WI38 (cell line): Measurements from ENCODE around the gene STEAP4.

ENCODE experiments used
- H3K4me3 ChIP-seq: 2 replicates; pipeline ENCODE4 v1.5.1; 2011; ENCODE audit warnings: low read depth, mild to moderate bottlenecking, control low read depth, low read length
- TF ChIP-seq, protein P1 (sequence below): IDR thresholded peaks from 2 replicates; pipeline ENCODE4 v1.5.1; 2012; ENCODE audit warnings: low read depth, mild to moderate bottlenecking, control low read depth, low read length

Gene STEAP4

DNA sequence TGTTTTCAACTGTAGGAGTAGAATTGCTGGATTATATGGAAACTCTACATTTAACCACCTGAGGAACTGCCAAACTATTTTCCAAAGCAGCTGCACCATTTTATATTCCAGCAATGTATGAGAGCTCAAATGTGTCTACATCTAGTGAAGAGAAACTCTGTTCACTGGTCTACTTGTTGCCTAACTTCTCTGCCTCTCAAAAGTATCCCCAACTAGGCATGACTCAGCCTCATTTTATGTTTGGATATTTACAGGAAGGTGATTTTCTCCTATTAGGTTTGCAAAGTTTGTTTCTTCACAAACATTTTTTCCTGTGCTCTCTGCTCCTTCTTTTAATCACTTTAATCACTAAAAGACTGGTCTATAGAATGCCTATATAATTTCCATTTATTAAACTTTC lies 49.8 kb downstream of the STEAP4 start:
- TF ChIP-seq, protein P1, sequence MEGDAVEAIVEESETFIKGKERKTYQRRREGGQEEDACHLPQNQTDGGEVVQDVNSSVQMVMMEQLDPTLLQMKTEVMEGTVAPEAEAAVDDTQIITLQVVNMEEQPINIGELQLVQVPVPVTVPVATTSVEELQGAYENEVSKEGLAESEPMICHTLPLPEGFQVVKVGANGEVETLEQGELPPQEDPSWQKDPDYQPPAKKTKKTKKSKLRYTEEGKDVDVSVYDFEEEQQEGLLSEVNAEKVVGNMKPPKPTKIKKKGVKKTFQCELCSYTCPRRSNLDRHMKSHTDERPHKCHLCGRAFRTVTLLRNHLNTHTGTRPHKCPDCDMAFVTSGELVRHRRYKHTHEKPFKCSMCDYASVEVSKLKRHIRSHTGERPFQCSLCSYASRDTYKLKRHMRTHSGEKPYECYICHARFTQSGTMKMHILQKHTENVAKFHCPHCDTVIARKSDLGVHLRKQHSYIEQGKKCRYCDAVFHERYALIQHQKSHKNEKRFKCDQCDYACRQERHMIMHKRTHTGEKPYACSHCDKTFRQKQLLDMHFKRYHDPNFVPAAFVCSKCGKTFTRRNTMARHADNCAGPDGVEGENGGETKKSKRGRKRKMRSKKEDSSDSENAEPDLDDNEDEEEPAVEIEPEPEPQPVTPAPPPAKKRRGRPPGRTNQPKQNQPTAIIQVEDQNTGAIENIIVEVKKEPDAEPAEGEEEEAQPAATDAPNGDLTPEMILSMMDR = no peak
- no peak overlapping the region for H3K4me3 ChIP-seq

DNA sequence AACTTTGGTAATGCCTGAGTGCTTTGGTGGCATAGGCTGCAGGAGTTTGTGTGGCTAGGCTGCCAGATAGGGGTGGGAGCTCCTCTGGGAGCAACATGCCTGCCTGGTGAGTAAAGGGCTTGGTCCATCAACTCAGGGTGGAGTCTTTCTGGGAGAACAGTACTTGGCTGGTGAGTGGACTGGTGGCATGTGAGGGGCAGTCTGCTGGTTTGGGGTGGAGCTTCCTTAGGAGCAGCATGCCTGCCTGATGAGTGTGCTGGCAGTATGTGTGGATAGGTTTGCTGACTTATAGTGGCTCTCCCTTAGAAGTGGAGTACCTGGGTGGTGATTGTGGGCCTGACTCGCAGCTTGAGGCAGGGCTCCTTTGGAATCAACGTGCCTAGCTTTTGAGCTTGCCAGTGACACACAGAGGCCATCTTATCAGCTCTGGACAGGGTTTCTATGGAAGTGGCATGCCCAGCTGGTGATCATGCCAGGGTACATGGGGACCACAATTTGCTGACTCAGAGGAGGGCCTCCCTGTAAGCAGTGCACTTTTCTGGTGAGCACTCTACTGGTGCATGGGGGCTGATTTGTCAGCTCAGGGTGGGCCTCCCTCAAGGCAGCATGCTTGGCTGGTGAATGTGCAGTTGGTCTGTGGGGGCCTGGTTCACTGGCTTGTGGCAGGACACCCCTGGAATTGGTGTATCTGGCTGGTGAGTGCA lies 51.8 kb downstream of the STEAP4 start:
- TF ChIP-seq, protein P1 = no peak
- no peak overlapping the region for H3K4me3 ChIP-seq

DNA sequence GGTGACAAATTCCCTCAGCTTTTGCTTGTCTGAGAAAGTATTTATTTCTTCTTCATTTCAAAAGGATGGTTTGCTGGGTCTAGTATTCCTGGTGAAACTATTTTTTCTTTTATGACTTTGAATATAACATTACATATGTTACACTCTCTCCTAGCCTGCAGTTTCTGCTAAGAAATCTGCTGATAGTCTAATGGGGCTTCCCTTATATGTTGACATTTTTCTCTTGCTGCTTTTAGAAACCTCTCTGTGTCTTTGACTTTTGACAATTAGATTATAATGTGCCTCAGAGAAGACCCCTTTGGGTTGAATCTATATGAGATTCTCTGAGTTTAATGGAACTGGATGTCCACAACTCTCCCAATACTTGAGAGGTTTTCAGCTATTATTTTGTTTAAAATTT lies 53.1 kb downstream of the STEAP4 start:
- TF ChIP-seq, protein P1 = no peak
- H3K4me3 ChIP-seq = no peak overlapping the region

DNA sequence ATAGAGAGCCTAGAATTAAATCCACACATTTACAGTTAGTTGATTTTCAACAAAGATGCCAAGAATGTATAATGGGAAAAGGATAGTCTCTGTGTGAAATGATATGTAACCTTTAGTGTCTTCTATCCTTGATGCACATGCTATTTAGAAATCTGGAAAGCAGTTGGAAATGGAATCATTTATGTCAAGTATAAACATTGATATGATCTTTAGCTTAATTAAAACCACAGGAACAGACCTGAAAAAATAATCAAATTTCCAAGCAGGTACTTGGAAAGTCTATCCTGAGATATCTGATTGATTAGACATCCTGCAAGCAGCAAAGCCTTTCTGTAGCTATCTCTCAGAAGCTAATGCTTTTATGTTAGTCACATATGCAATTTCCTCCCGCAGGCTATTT lies 62.4 kb downstream of the STEAP4 start:
- H3K4me3 ChIP-seq = no peak overlapping the region
- TF ChIP-seq, protein P1 = no peak

DNA sequence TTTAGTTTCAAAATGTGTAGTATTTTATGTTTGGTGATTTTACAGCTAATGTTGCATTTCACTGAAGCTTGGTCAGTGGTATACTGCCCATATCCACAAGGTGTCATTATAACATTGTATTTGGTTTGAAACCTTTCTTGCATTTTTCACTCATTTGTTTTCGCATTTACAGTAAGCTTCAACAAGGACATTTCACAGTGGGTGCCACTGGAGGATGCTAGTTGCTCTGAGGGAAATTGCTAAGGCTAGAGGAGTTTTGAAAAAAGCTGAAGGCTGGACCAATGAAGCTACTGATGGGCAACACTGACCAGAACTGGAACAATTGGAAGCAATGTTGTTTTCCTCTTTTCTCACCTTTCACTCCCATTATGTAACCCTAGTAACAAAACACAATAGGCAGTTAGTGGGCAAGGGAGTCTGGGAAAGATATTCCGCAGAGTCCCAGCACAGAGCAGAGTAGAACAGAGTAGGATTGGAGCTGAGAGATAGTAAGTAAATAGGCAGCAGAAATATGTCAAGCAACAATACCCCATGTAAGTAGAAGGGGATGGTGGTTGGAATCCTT lies 63.3 kb downstream of the STEAP4 start:
- no peak overlapping the region for H3K4me3 ChIP-seq
- TF ChIP-seq, protein P1 = peak; percentile 20; the same call in 1 of the 2 replicates

DNA sequence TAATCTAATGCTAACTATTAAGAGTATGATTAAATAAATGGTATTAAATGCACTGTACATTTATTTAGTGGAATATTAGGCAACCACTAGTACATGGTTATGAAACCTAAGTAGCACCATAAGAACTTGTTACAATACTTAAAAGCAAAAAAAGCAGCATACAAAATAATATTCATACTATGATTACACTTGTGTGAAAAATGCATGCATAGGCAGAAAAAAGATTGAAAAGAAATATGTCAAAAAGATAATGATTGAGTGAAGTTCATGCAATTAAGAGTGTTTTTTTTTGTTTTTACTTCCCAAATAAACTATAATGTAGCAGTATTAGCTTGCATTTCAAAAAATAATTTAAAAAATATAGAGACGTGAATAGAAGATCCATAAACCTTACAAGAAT lies 66.8 kb downstream of the STEAP4 start:
- no peak overlapping the region for H3K4me3 ChIP-seq
- TF ChIP-seq, protein P1 = no peak

DNA sequence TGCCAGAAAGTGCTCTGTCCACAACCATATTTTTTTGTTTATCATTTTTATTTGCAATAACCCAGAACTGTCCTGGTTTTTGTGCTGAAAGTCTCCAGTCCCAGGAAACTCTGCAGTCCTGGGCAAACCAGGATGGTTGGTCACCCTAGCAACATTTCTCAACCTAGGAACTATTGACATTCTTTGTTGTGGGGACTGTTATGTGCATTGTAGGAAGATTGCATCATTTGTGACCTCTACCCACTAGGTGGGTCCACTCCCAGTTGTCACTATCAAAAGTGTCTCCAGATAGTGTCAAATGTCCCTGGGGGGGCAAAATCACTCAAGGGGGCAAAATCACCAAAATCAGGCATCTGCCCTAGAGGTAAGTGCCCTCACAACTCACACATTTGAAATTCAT lies 72.9 kb downstream of the STEAP4 start:
- no peak overlapping the region for H3K4me3 ChIP-seq
- TF ChIP-seq, protein P1 = no peak
